ENCODE results near the gene CCL27. TPM values are rescaled to one million over a fixed set of nuclear protein-coding genes. Genes with fewer than 3 reads are reported as not detected.

The CCL27 gene
- total RNA-seq, 4 donors from 2014 or later: 1.7 TPM; not detected in 3

DNA sequence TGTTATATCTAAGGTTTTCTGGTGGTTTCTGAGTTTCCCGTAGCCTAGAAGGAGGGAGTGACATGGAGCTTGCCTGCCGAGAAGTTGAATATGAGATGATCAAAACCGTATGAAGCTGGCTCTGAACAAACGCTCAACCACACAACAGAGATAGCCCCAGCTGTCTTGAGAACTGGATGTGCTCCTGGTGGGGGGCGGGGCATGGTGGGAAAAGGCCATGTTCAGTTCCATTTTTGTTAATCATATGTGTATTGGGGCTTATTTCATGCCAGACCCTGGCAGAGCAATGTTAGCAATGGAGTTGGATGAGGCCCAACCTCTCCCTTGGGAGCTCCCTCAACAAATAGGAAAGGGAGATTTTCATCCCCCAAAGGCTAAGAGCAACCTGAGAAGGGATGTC lies 23.8 kb upstream of the CCL27 start:
- Histone ChIP-seq H3K36me3 (no peaks in the 10 kb centered on the region), H3K4me3 (no peak overlapping the region), H3K27ac (no peak overlapping the region), H3K9me3 (no peaks in the 10 kb centered on the region), H3K4me1 (no peaks in the 10 kb centered on the region), H3K27me3 (no peaks in the 10 kb centered on the region)
- ATAC-seq: no peak
- intact Hi-C loops (cut with DNase I; ENCODE audit: low total_unique reads): no loop called here
- in situ Hi-C loops (cut with MboI; ENCODE audit: low sequenced_read_pairs in 4 of 4): no loop called here
- TF ChIP-seq, protein P1, sequence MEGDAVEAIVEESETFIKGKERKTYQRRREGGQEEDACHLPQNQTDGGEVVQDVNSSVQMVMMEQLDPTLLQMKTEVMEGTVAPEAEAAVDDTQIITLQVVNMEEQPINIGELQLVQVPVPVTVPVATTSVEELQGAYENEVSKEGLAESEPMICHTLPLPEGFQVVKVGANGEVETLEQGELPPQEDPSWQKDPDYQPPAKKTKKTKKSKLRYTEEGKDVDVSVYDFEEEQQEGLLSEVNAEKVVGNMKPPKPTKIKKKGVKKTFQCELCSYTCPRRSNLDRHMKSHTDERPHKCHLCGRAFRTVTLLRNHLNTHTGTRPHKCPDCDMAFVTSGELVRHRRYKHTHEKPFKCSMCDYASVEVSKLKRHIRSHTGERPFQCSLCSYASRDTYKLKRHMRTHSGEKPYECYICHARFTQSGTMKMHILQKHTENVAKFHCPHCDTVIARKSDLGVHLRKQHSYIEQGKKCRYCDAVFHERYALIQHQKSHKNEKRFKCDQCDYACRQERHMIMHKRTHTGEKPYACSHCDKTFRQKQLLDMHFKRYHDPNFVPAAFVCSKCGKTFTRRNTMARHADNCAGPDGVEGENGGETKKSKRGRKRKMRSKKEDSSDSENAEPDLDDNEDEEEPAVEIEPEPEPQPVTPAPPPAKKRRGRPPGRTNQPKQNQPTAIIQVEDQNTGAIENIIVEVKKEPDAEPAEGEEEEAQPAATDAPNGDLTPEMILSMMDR (IDR thresholded peaks at IDR 0.05 in 4 of 5, conservative IDR thresholded peaks at IDR 0.05 in 1 of 5): no peak
- TF ChIP-seq POLR2A (IDR thresholded peaks at IDR 0.05): no peak
- DNase-seq: no peak

DNA sequence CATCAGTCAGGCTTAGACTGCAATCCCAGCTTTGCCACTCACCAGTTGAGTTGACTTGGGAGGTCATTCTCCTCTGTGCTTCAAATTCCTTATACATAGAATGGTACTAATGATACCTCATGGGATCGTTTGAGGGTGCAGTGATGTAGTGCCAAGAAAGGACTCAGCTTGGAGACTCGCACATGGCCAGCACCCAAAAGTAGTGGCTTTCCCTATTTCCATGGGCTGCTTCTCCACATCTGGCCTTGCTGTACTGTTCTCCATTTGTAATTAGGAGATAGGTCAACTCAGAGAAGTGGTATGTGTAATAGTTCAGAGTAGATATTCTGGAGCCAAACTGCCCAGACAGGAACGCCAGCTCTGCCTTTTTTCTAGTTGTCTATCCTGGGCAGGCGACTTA lies 23.1 kb upstream of the CCL27 start:
- in situ Hi-C loops (cut with MboI; ENCODE audit: low sequenced_read_pairs in 4 of 4) (no loop called here), intact Hi-C loops (cut with DNase I; ENCODE audit: low total_unique reads) (no loop called here)
- ATAC-seq (no peak), DNase-seq (no peak)
- no peaks in the 10 kb centered on the region for H3K36me3 ChIP-seq
- H3K4me3 ChIP-seq: no peak overlapping the region
- no peak for TF ChIP-seq POLR2A (IDR thresholded peaks at IDR 0.05)
- TF ChIP-seq, protein P1 (IDR thresholded peaks at IDR 0.05 in 4 of 5, conservative IDR thresholded peaks at IDR 0.05 in 1 of 5): no peak
- no peaks in the 10 kb centered on the region for H3K27me3 ChIP-seq
- H3K27ac ChIP-seq: no peak overlapping the region
- H3K4me1 ChIP-seq: no peaks in the 10 kb centered on the region
- H3K9me3 ChIP-seq: no peaks in the 10 kb centered on the region

DNA sequence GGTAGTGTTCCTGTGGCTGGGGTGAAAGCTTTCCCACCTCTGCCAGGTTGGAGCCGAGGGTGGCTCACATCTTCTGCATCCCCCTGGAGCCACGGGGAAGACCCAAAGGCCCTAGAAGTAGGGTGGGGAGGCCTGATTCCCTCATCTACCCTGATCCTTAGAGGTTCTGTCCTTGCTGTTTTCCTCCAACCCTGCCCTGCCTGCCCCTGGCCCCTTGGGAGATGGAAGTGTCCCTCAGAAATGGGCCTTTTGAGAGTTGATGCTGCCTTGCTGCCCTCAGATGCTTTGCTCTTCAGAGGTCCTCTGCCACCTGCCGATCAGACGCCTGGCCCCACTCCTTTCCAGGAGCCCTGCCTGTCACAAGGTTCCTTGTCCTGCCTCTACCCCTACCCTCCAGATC lies 22.4 kb upstream of the CCL27 start:
- intact Hi-C loops (cut with DNase I; ENCODE audit: low total_unique reads) (no loop called here), in situ Hi-C loops (cut with MboI; ENCODE audit: low sequenced_read_pairs in 4 of 4) (no loop called here)
- H3K27ac ChIP-seq: no peak overlapping the region
- no peak for TF ChIP-seq POLR2A (IDR thresholded peaks at IDR 0.05)
- TF ChIP-seq, protein P1 (IDR thresholded peaks at IDR 0.05 in 4 of 5, conservative IDR thresholded peaks at IDR 0.05 in 1 of 5): no peak
- ATAC-seq: no peak
- H3K9me3 ChIP-seq: no peaks in the 10 kb centered on the region
- no peaks in the 10 kb centered on the region for H3K27me3 ChIP-seq
- H3K36me3 ChIP-seq: no peaks in the 10 kb centered on the region
- H3K4me1 ChIP-seq: no peaks in the 10 kb centered on the region
- no peak overlapping the region for H3K4me3 ChIP-seq
- no peak for DNase-seq

DNA sequence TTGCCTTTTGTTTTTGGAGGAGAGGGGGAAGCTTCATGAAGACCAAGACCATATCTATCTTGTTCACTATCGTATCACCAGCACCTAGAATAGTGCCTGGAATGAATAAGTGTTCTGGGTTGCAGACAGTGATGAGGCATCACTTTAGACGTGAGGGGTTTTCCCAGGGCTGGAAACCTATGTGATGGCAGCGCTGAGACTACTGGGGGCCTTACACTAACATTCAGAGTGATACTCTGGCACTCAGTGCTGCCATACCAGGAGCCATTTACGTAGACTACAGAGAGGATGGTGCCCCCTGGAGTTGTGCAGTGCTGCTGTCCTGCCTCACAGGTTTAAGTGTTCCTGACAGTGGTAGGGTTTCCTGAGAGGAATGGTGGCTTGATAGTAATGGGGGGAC lies 21.7 kb upstream of the CCL27 start:
- intact Hi-C loops (cut with DNase I; ENCODE audit: low total_unique reads) (no loop called here), in situ Hi-C loops (cut with MboI; ENCODE audit: low sequenced_read_pairs in 4 of 4) (no loop called here)
- H3K36me3 ChIP-seq: no peaks in the 10 kb centered on the region
- H3K4me3 ChIP-seq: no peak overlapping the region
- no peaks in the 10 kb centered on the region for H3K4me1 ChIP-seq
- H3K9me3 ChIP-seq: no peaks in the 10 kb centered on the region
- ATAC-seq: no peak
- H3K27me3 ChIP-seq: no peaks in the 10 kb centered on the region
- TF ChIP-seq POLR2A (IDR thresholded peaks at IDR 0.05): no peak
- TF ChIP-seq, protein P1 (IDR thresholded peaks at IDR 0.05 in 4 of 5, conservative IDR thresholded peaks at IDR 0.05 in 1 of 5): no peak
- H3K27ac ChIP-seq: no peak overlapping the region
- DNase-seq: no peak

DNA sequence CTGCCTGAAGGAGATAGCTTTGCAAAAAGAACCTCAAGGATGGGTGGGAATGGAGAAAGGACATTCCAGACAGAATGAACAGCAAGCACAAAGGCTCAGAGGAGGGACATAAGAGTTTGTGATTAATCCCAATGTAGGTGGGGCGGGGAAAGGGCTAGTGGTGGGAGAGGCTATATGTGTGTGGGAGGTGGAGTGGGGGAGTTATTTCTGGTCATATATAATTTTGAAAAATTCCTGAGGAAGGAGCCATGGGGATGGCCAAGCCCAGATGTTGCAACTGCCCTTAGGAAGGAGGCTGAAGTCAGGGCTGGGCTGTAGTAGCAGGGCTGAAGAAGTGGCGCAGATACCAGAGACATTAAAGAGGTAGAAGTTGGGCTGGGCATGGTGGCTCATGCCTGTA lies 13.4 kb upstream of the CCL27 start:
- Histone ChIP-seq H3K4me3 (no peak overlapping the region), H3K9me3 (no peaks in the 10 kb centered on the region), H3K36me3 (no peaks in the 10 kb centered on the region), H3K4me1 (peaks cover 3 to 4% of the 10 kb centered on the region in 2 donors), H3K27me3 (no peaks in the 10 kb centered on the region), H3K27ac (no peak overlapping the region)
- intact Hi-C loops (cut with DNase I; ENCODE audit: low total_unique reads) (no loop called here), in situ Hi-C loops (cut with MboI; ENCODE audit: low sequenced_read_pairs in 4 of 4) (no loop called here)
- TF ChIP-seq POLR2A (IDR thresholded peaks at IDR 0.05): no peak
- TF ChIP-seq, protein P1 (IDR thresholded peaks at IDR 0.05 in 4 of 5, conservative IDR thresholded peaks at IDR 0.05 in 1 of 5): no peak
- ATAC-seq (no peak), DNase-seq (no peak)
